Lower lobe of right lung (tissue), 2 donors: ENCODE results near the gene PAXIP1. TPM values are rescaled to one million over a fixed set of nuclear protein-coding genes. Genes with fewer than 3 reads are reported as not detected.

Experiments used
- ATAC-seq, 2 donors: fragments of 200-7000 bp; cut with Tn5 transposase; one replicate each; pipeline ENCODE4 v1.9.1; 2020 to 2022; ENCODE audit warnings: mild to moderate bottlenecking in 2 of 2, moderate library complexity in 2 of 2
- DNase-seq: peaks from one replicate; pipeline ENCODE4 v3.0.0-alpha.2; 2020
- H3K27ac ChIP-seq: fragments of 200-600 bp; one replicate; pipeline ENCODE4 v1.8.0; 2022
- H3K27me3 ChIP-seq: fragments of 200-600 bp; one replicate; pipeline ENCODE4 v1.8.0; 2022; ENCODE audit warnings: low read depth
- H3K36me3 ChIP-seq: fragments of 200-600 bp; one replicate; pipeline ENCODE4 v1.8.0; 2022; ENCODE audit warnings: mild to moderate bottlenecking
- H3K4me1 ChIP-seq: fragments of 200-600 bp; one replicate; pipeline ENCODE4 v1.8.0; 2022
- H3K4me3 ChIP-seq: fragments of 200-600 bp; one replicate; pipeline ENCODE4 v1.8.0; 2022; ENCODE audit warnings: mild to moderate bottlenecking
- H3K9me3 ChIP-seq: fragments of 200-600 bp; one replicate; pipeline ENCODE4 v1.8.0; 2022
- CTCF ChIP-seq: fragments of 200-600 bp; IDR thresholded peaks from one replicate; pipeline ENCODE4 v1.8.0; 2022; ENCODE audit warnings: antibody characterized with exemption, mild to moderate bottlenecking
- intact Hi-C: fragments of 100-400 bp; cut with DNase I; formaldehyde crosslinking; loops from one replicate; pipeline ENCODE4 v1.11.0; 2022
- total RNA-seq: library from RNA; stranded (reverse); fragmentation: NEBNext Ultra II Directional; extraction: Animal tissue kit (Norgen Biotek cat#: 25700); gene quantifications from one replicate; pipeline ENCODE4 v1.2.1, GENCODE V29; 2021
- donor health status: DM: no; HTN: yes; CAD: no; lungs with severe emphysema.

Gene PAXIP1
- total RNA-seq, 1 donor from 2014 or later, result 9.5 TPM

- Histone ChIP-seq H3K27ac (no peak overlapping the region), H3K4me3 (no peak overlapping the region), H3K4me1 (no peaks in the 10 kb centered on the region), H3K9me3 (no peaks in the 10 kb centered on the region), H3K36me3 (peaks cover 34% of the 10 kb centered on the region), H3K27me3 (no peaks in the 10 kb centered on the region)
- ATAC-seq (no peak), DNase-seq (no peak)
- no peak for TF ChIP-seq CTCF
- intact Hi-C loops, result no loop called here
Observed at GRCh38 chr7:154978017-154978416, 24.9 kb downstream of the PAXIP1 start.

- DNase-seq (no peak), ATAC-seq (no peak)
- no peak for TF ChIP-seq CTCF
- H3K27ac ChIP-seq, result no peak overlapping the region
- intact Hi-C loops, result no loop called here
- no peaks in the 10 kb centered on the region for H3K27me3 ChIP-seq
- no peaks in the 10 kb centered on the region for H3K4me1 ChIP-seq
- H3K4me3 ChIP-seq, result no peak overlapping the region
- no peaks in the 10 kb centered on the region for H3K9me3 ChIP-seq
- peaks cover 26% of the 10 kb centered on the region for H3K36me3 ChIP-seq
Observed at GRCh38 chr7:154977250-154977649, 25.7 kb downstream of the PAXIP1 start.

DNA sequence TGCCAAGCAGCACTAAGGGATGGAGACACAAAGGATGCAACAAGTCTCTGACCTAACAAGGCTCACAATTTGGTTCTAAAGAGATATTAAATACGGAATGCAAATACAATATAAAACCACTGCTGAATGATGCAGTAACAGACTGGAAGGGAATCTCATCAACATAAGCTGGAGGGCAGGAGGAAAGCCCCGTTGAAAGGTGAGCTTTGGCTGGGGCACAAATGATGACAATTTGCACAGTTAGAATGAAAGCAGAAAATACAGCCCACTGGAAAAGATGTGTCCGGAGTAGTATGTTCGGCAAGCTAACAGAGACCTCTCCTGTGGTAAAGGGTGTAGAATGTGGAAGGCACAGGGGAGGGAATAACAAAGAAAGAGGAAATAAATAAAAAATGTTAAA is 26.1 kb downstream of the PAXIP1 start:
- no peaks in the 10 kb centered on the region for H3K27me3 ChIP-seq
- intact Hi-C loops, result no loop called here
- peaks cover 23% of the 10 kb centered on the region for H3K36me3 ChIP-seq
- ATAC-seq (no peak), DNase-seq (no peak)
- H3K4me1 ChIP-seq, result no peaks in the 10 kb centered on the region
- TF ChIP-seq CTCF, result no peak
- no peak overlapping the region for H3K4me3 ChIP-seq
- no peaks in the 10 kb centered on the region for H3K9me3 ChIP-seq
- no peak overlapping the region for H3K27ac ChIP-seq

DNA sequence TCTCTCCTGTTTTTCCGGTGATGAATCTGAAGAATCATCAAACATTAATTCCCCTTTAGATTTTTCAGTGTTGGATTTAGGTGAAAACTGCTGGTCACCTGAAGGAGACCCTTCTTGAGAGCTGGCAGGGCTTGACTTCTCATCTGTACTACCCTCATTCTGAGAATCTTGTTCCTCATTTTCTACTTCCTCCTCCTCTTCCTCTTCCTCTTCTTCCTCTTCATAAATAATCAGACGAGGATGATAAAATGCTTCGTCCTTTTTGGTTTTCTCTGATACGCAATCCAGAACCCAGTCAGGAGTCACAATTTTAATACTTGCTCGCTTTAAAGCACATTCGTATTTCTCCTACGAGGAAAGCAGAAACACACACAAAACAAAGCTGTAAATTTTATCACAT is 26.9 kb downstream of the PAXIP1 start:
- Histone ChIP-seq H3K27ac (no peak overlapping the region), H3K4me1 (no peaks in the 10 kb centered on the region), H3K9me3 (no peaks in the 10 kb centered on the region), H3K4me3 (no peak overlapping the region), H3K36me3 (peaks cover 21% of the 10 kb centered on the region), H3K27me3 (no peaks in the 10 kb centered on the region)
- no peak for ATAC-seq
- intact Hi-C loops, result no loop called here
- no peak for DNase-seq
- TF ChIP-seq CTCF, result no peak

DNA sequence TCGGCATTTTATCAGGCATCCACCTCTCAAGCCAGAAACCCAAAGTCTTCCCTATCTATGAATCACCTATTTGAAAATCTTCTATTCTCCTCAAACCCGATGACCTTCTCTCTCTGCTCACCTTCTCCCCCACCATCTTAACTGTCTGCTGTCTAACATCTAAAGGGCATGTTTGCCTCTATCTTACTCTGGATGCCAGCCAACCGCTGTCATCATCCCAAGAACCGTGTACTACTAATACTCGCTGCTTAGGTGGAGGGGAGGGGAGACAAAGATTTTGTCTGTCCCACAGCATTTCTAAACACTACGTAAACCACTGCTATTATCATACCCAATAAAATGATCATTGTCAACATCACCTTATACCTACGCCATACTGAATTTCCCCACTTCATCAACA is 29.5 kb downstream of the PAXIP1 start:
- Histone ChIP-seq H3K36me3 (peaks cover 40% of the 10 kb centered on the region), H3K9me3 (no peaks in the 10 kb centered on the region), H3K4me1 (no peaks in the 10 kb centered on the region), H3K27ac (no peak overlapping the region), H3K4me3 (no peak overlapping the region), H3K27me3 (no peaks in the 10 kb centered on the region)
- intact Hi-C loops, result no loop called here
- DNase-seq (no peak), ATAC-seq (no peak)
- TF ChIP-seq CTCF, result no peak
